ENCODE data around the gene SPPL3.

SPPL3 gene

DNA sequence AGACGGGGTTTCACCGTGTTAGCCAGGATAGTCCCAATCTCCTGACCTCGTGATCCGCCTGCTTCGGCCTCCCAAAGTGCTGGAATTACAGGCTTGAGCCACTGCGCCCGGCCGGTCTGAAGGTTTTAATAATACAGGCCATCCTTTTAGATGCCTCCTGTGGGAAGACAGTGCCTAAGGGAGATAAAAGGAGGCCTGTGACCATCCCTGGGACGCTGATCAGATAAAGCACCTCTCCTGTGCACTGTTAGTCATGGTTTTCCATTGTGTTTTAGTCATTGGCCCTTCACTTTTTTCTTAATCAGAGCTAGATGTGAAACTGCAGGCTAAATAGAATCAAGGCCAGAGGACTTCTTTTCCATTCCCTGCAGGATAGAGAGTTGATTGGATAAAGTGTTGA, 186.1 kb downstream of the SPPL3 start:
- no peak overlapping the region for H3K9ac ChIP-seq (ENCODE audit: low read depth, low read length)
- no peaks in the 10 kb centered on the region for H3K9me3 ChIP-seq (ENCODE audit: control insufficient read depth, insufficient read depth, low read length)
- H3K4me1 ChIP-seq (ENCODE audit: insufficient read depth, low read length): no peaks in the 10 kb centered on the region
- peaks cover 35% of the 10 kb centered on the region for H3K36me3 ChIP-seq (ENCODE audit: insufficient read depth, low read length)

DNA sequence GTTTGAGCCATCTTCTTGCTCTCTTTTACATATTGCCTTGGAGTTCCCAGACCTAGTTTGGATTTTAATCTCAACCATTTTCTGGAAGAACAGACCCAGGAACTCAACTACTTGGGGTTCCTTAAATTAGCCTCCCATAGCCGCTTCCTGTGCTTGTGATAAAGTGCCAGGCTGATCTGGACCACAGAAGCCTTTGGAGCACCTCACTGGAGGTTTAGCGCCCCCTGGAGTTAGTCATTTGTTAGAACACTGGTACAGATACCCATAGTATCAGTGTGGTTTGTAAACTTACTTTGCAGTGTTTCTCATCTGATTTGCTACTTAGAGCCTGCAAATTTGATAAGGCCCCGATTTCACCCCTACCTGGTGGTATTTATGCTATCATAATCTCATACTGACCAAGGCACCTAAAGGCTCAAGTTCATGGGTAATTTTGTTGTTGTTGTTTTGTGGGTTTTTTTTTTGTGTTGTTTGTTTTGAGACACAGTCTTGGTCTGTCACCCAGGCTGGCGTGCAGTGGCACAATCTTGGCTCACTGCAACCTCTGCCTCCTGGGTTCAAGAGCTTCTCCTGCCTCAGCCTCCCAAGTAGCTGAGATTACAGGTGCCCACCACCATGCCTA, 190.2 kb downstream of the SPPL3 start:
- Histone ChIP-seq H3K9ac (ENCODE audit: low read depth, low read length) (no peak overlapping the region), H3K36me3 (ENCODE audit: insufficient read depth, low read length) (peaks cover 17% of the 10 kb centered on the region), H3K9me3 (ENCODE audit: control insufficient read depth, insufficient read depth, low read length) (no peaks in the 10 kb centered on the region), H3K4me1 (ENCODE audit: insufficient read depth, low read length) (peaks cover 6% of the 10 kb centered on the region; the same call in 1 of the 2 replicates)

DNA sequence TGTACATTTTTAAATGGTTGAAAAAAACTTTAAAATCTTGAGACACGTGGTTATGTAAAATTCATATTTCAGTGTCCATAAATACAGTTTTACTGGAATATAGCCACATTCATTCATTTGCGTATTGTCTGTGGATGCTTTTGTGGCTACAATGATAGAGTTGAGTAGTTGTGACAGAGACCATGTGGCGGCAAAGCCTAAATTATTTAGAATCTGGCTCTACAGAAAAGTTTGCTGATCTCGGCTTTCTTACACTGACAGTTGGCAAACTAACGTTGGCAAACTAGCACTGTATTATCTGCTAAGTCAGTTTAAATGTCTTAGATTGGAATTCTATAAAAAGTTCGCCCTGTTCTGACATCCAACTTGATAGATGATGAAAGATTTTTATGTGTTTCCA, 191.5 kb downstream of the SPPL3 start:
- Histone ChIP-seq H3K4me1 (ENCODE audit: insufficient read depth, low read length) (peaks cover 6% of the 10 kb centered on the region; the same call in 1 of the 2 replicates), H3K36me3 (ENCODE audit: insufficient read depth, low read length) (peaks cover 11% of the 10 kb centered on the region), H3K9me3 (ENCODE audit: control insufficient read depth, insufficient read depth, low read length) (no peaks in the 10 kb centered on the region), H3K9ac (ENCODE audit: low read depth, low read length) (no peak overlapping the region)

All from ES-I3 (cell line).